Omental fat pad (tissue), 4 donors: ENCODE data around the gene IL16. TPM values are rescaled to one million over a fixed set of nuclear protein-coding genes. Genes with fewer than 3 reads are reported as not detected.

Source experiments
- ATAC-seq: fragments of 150-250 bp; one replicate; pipeline ENCODE4 v1.9.1; 2016; ENCODE audit warnings: mild to moderate bottlenecking, moderate library complexity; ENCODE audit not compliant: low FRiP score
- DNase-seq: peaks from one replicate; pipeline ENCODE4 v3.0.0-alpha.2; 2019; ENCODE audit warnings: low spot score
- total RNA-seq, 4 donors: library from RNA; depleted of rRNA; stranded (reverse); fragments of >200 nt; gene quantifications; one replicate each; pipeline ENCODE4 v1.1.0, GENCODE V29; 2016
- TF ChIP-seq, protein P1 (sequence below), 3 donors: fragments of 450-650 bp; IDR thresholded peaks; one replicate each; pipeline ENCODE4 v1.5.1; 2016 to 2017; ENCODE audit warnings: antibody characterized with exemption in 3 of 3, mild to moderate bottlenecking in 3 of 3, moderate library complexity in 2 of 3

The IL16 gene
- total RNA-seq, 4 donors from 2014 or later, result 22.7 to 45.8 (median 34.4) TPM

- DNase-seq (no peak), ATAC-seq (no peak)
- TF ChIP-seq, protein P1, sequence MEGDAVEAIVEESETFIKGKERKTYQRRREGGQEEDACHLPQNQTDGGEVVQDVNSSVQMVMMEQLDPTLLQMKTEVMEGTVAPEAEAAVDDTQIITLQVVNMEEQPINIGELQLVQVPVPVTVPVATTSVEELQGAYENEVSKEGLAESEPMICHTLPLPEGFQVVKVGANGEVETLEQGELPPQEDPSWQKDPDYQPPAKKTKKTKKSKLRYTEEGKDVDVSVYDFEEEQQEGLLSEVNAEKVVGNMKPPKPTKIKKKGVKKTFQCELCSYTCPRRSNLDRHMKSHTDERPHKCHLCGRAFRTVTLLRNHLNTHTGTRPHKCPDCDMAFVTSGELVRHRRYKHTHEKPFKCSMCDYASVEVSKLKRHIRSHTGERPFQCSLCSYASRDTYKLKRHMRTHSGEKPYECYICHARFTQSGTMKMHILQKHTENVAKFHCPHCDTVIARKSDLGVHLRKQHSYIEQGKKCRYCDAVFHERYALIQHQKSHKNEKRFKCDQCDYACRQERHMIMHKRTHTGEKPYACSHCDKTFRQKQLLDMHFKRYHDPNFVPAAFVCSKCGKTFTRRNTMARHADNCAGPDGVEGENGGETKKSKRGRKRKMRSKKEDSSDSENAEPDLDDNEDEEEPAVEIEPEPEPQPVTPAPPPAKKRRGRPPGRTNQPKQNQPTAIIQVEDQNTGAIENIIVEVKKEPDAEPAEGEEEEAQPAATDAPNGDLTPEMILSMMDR (IDR thresholded peaks at IDR 0.05), result no peak
Measured at GRCh38 chr15:81282911-81283310, 86.2 kb downstream of the IL16 start.

GRCh38 chr15:81284256-81285031, 87.8 kb downstream of the IL16 start:
- DNase-seq (no peak), ATAC-seq (no peak)

GRCh38 chr15:81285461-81285860, 88.8 kb downstream of the IL16 start:
- DNase-seq (no peak), ATAC-seq (no peak)
- TF ChIP-seq, protein P1 (IDR thresholded peaks at IDR 0.05), result no peak

More at GRCh38 chr15:81284256-81285031, 87.8 kb downstream of the IL16 start:
- TF ChIP-seq, protein P1 (IDR thresholded peaks at IDR 0.05), result no peak

- no peak for DNase-seq
- TF ChIP-seq, protein P1 (IDR thresholded peaks at IDR 0.05), result no peak
- ATAC-seq, result no peak
Measured at GRCh38 chr15:81286621-81287121, 90.0 kb downstream of the IL16 start.

GRCh38 chr15:81288040-81288439, 91.4 kb downstream of the IL16 start:
- TF ChIP-seq, protein P1 (IDR thresholded peaks at IDR 0.05), result no peak
- DNase-seq (no peak), ATAC-seq (no peak)

DNA sequence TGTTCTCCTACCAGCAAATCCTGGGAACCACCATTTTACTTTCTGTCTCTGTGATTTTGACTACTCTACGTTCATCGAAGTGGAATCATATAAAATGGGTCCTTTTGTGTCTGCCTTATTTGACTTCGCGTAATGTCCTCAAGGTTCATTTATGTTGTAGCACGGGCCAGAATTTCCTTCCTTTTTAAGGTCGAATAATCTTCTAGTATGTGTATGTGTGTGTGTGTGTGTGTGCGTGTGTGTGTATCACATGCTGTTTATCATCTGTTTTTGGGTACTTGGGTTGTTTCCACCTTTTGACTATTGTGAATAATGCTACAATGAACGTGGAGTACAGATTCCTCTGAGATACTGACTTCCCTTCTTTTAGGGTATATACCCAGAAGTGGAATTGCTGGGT, 91.9 kb downstream of the IL16 start:
- ATAC-seq, result no peak
- DNase-seq, result no peak
- TF ChIP-seq, protein P1 (IDR thresholded peaks at IDR 0.05), result no peak

DNA sequence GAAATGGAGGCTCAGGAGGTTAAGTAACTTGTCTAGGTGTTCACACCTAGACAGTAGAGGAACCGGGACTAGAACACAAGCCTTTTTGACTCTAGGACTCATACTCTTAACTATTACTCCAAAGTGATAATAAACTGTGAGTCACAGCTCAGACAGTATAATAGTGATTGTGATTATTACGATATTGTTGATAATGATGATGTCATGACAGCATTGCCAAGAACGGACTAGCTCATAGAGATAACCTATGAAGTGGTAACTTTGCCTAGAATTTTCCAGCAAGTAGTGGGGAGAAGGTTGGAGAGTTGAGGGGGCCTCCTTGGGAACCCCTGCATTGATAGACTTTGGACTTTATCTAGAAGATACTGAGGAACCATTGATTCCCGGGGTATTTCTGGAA, 93.2 kb downstream of the IL16 start:
- ATAC-seq (no peak), DNase-seq (no peak)
- TF ChIP-seq, protein P1 (IDR thresholded peaks at IDR 0.05), result no peak
